HuH-7 (cell line): ENCODE data around the gene PRDX4.
"Not testable (repeated sequence)": the region's sequence is repeated elsewhere in the genome, so short reads cannot be mapped to it uniquely, and the experiment has no call there.

Experiments
- DNase-seq: peaks from one replicate; pipeline ENCODE4 v3.0.0; 2011; ENCODE audit warnings: low spot score

PRDX4 gene

GRCh38 chrX:23667239-23668177, at the start of gene PRDX4:
TSS of gene PRDX4 (plus strand) at chrX:23667493. CDS start at chrX:23667571, 78 bp downstream.
- DNase-seq, result peak; percentile 67

- DNase-seq, result no peak
Observed at GRCh38 chrX:23621621-23622265, 45.5 kb upstream of the PRDX4 start.

- no peak for DNase-seq
Observed at GRCh38 chrX:23623797-23624196, 43.5 kb upstream of the PRDX4 start.

GRCh38 chrX:23626651-23627050, 40.6 kb upstream of the PRDX4 start:
- no peak for DNase-seq

GRCh38 chrX:23628131-23628530, 39.2 kb upstream of the PRDX4 start:
- DNase-seq, result no peak

GRCh38 chrX:23631136-23631535, 36.2 kb upstream of the PRDX4 start:
- DNase-seq, result no peak

GRCh38 chrX:23633834-23634580, 33.3 kb upstream of the PRDX4 start:
- no peak for DNase-seq

GRCh38 chrX:23637187-23637586, 30.1 kb upstream of the PRDX4 start:
- DNase-seq, result no peak

GRCh38 chrX:23643020-23643419, 24.3 kb upstream of the PRDX4 start:
- DNase-seq, result no peak

GRCh38 chrX:23644744-23645143, 22.5 kb upstream of the PRDX4 start:
- no peak for DNase-seq

GRCh38 chrX:23656091-23656490, 11.2 kb upstream of the PRDX4 start:
- DNase-seq, result no peak

- no peak for DNase-seq
Observed at GRCh38 chrX:23656684-23657083, 10.6 kb upstream of the PRDX4 start.

- DNase-seq, result no peak
Observed at GRCh38 chrX:23659339-23659738, 8.0 kb upstream of the PRDX4 start.

- DNase-seq, result not testable (repeated sequence)
Observed at GRCh38 chrX:23660083-23660765, 7.1 kb upstream of the PRDX4 start.

GRCh38 chrX:23660766-23661132, 6.5 kb upstream of the PRDX4 start:
- no peak for DNase-seq

GRCh38 chrX:23661671-23662070, 5.6 kb upstream of the PRDX4 start:
- no peak for DNase-seq

GRCh38 chrX:23662187-23662586, 5.1 kb upstream of the PRDX4 start:
- no peak for DNase-seq

GRCh38 chrX:23662853-23663252, 4.4 kb upstream of the PRDX4 start:
- DNase-seq, result no peak

GRCh38 chrX:23664496-23664895, 2.8 kb upstream of the PRDX4 start:
- no peak for DNase-seq

- DNase-seq, result no peak
Observed at GRCh38 chrX:23666282-23666681, 1.0 kb upstream of the PRDX4 start.

- no peak for DNase-seq
Observed at GRCh38 chrX:23668335-23668734, 1.0 kb downstream of the PRDX4 start.

GRCh38 chrX:23670528-23670927, 3.2 kb downstream of the PRDX4 start:
- no peak for DNase-seq
